Thoracic aorta (tissue), 2 donors: ENCODE measurements around the gene KLHDC10. TPM values are rescaled to one million over a fixed set of nuclear protein-coding genes. Genes with fewer than 3 reads are reported as not detected.
"Not testable (repeated sequence)": the region's sequence is repeated elsewhere in the genome, so short reads cannot be mapped to it uniquely, and the experiment has no call there.

Experiments used
- ATAC-seq: fragments of 150-250 bp; one replicate; pipeline ENCODE4 v1.8.0; 2017; ENCODE audit warnings: low read depth; ENCODE audit not compliant: insufficient number of reproducible peaks, low FRiP score
- DNase-seq: peaks from one replicate; pipeline ENCODE4 v3.0.0-alpha.2; 2020; ENCODE audit warnings: low spot score
- H3K27ac ChIP-seq, 2 donors: fragments of 200-600 bp; sonication (generic); 1 replicate in 1 of 2; 2 replicates in 1 of 2; pipeline ENCODE4 v1.5.1; 2016; ENCODE audit warnings: mild to moderate bottlenecking in 2 of 2, moderate library complexity in 2 of 2
- H3K27me3 ChIP-seq: fragments of 200-600 bp; sonication (generic); replicated peaks from 2 replicates; pipeline ENCODE4 v1.6.0; 2016; ENCODE audit warnings: mild to moderate bottlenecking; ENCODE audit not compliant: insufficient read depth
- H3K36me3 ChIP-seq: fragments of 200-600 bp; sonication (generic); one replicate; pipeline ENCODE4 v1.5.1; 2016
- H3K4me1 ChIP-seq, 2 donors: fragments of 200-600 bp; sonication (generic); 1 replicate in 1 of 2; 2 replicates in 1 of 2; pipeline versions ENCODE4 v1.5.1 to v1.6.0; 2016; ENCODE audit warnings: low read depth in 2 of 2, mild to moderate bottlenecking in 1 of 2; ENCODE audit not compliant: control insufficient read depth in 1 of 2
- H3K4me3 ChIP-seq: fragments of 200-600 bp; sonication (generic); 2 replicates; pipeline ENCODE4 v1.5.1; 2016; ENCODE audit warnings: mild to moderate bottlenecking
- H3K9me3 ChIP-seq: fragments of 200-600 bp; sonication (generic); 2 replicates; pipeline ENCODE4 v1.5.1; 2016
- CTCF ChIP-seq: fragments of 200-600 bp; sonication (generic); IDR thresholded peaks from one replicate; pipeline ENCODE4 v1.5.1; 2019; ENCODE audit warnings: antibody characterized with exemption
- total RNA-seq, 2 donors: library from RNA; depleted of rRNA; stranded (reverse); fragments of >200 nt; gene quantifications; one replicate each; pipeline versions ENCODE4 v1.1.0 to v1.2.3, GENCODE V29; 2016

The KLHDC10 gene
- total RNA-seq, 2 donors from 2014 or later: 24.3 to 26.7 TPM

GRCh38 chr7:130069179-130069977, 956 bp upstream of the KLHDC10 start:
- H3K27me3 ChIP-seq: no peaks in the 10 kb centered on the region
- peak overlapping the region; percentile 57 to 62 for H3K27ac ChIP-seq
- no peaks in the 10 kb centered on the region for H3K9me3 ChIP-seq
- TF ChIP-seq CTCF: no peak
- H3K4me1 ChIP-seq: peaks cover 20 to 26% of the 10 kb centered on the region in 2 donors
- DNase-seq (no peak), ATAC-seq (no peak)
- H3K36me3 ChIP-seq: no peaks in the 10 kb centered on the region
- peak overlapping the region; percentile 85 for H3K4me3 ChIP-seq

- no peaks in the 10 kb centered on the region for H3K27me3 ChIP-seq
- TF ChIP-seq CTCF: no peak
- H3K27ac ChIP-seq: peak overlapping the region; percentile 58 to 61
- no peaks in the 10 kb centered on the region for H3K9me3 ChIP-seq
- H3K36me3 ChIP-seq: no peaks in the 10 kb centered on the region
- H3K4me3 ChIP-seq: peak overlapping the region; percentile 85
- H3K4me1 ChIP-seq: peaks cover 26 to 33% of the 10 kb centered on the region in 2 donors
- no peak for ATAC-seq
- no peak for DNase-seq
Measured at GRCh38 chr7:130070861-130071622, 708 bp downstream of the KLHDC10 start.

- no peaks in the 10 kb centered on the region for H3K9me3 ChIP-seq
- peak; percentile 88 for TF ChIP-seq CTCF
- DNase-seq (no peak), ATAC-seq (no peak)
- no peaks in the 10 kb centered on the region for H3K27me3 ChIP-seq
- peaks cover 26 to 33% of the 10 kb centered on the region in 2 donors for H3K4me1 ChIP-seq
- H3K4me3 ChIP-seq: peak overlapping the region; percentile 85
- H3K36me3 ChIP-seq: no peaks in the 10 kb centered on the region
- H3K27ac ChIP-seq: no peak overlapping the region
Measured at GRCh38 chr7:130071701-130072622, 1.6 kb downstream of the KLHDC10 start.

GRCh38 chr7:130079846-130080394, 9.6 kb downstream of the KLHDC10 start:
- H3K4me3 ChIP-seq: no peak overlapping the region
- H3K9me3 ChIP-seq: no peaks in the 10 kb centered on the region
- no peak overlapping the region for H3K27ac ChIP-seq
- H3K4me1 ChIP-seq: peaks cover 2 to 6% of the 10 kb centered on the region in 2 donors
- H3K36me3 ChIP-seq: no peaks in the 10 kb centered on the region
- DNase-seq: no peak
- TF ChIP-seq CTCF: no peak
- no peaks in the 10 kb centered on the region for H3K27me3 ChIP-seq
- no peak for ATAC-seq

- ATAC-seq, H3K27ac ChIP-seq, DNase-seq, H3K4me3 ChIP-seq, H3K4me1 ChIP-seq, H3K27me3 ChIP-seq, H3K36me3 ChIP-seq, H3K9me3 ChIP-seq: not testable (repeated sequence)
Measured at GRCh38 chr7:130083497-130083896, 13.2 kb downstream of the KLHDC10 start.
